Colon (tissue), 2 donors: ENCODE data around the gene ACD.

ENCODE experiments used
- FAIRE-seq: peaks from 2 replicates; lab custom pipeline; 2012; peaks lifted over from hg19 to GRCh38; lab: Jason Lieb, UNC
- donor health status: control.
- donor health status: control.

The ACD gene

GRCh38 chr16:67647681-67648080, 12.4 kb downstream of the ACD start:
- FAIRE-seq: no peak

GRCh38 chr16:67647111-67647651, 12.9 kb downstream of the ACD start:
- FAIRE-seq: no peak

- FAIRE-seq: no peak
Observed at GRCh38 chr16:67645397-67646121, 14.5 kb downstream of the ACD start.

GRCh38 chr16:67644038-67644437, 16.0 kb downstream of the ACD start:
- no peak for FAIRE-seq

- no peak for FAIRE-seq
Observed at GRCh38 chr16:67641779-67642708, 18.0 kb downstream of the ACD start.

GRCh38 chr16:67637625-67638024, 22.4 kb downstream of the ACD start:
- FAIRE-seq: no peak

GRCh38 chr16:67636713-67637112, 23.3 kb downstream of the ACD start:
- FAIRE-seq: no peak

GRCh38 chr16:67632415-67633172, 27.5 kb downstream of the ACD start:
- no peak for FAIRE-seq

- FAIRE-seq: no peak
Observed at GRCh38 chr16:67628216-67628615, 31.8 kb downstream of the ACD start.

GRCh38 chr16:67613808-67614207, 46.3 kb downstream of the ACD start:
- no peak for FAIRE-seq

- no peak for FAIRE-seq
Observed at GRCh38 chr16:67608364-67608763, 51.7 kb downstream of the ACD start.
